ENCODE results near the gene TNFRSF8. TPM values are rescaled to one million over a fixed set of nuclear protein-coding genes. Genes with fewer than 3 reads are reported as not detected.

Gene TNFRSF8
- total RNA-seq, 1 experiment from 2014 or later, result 0.13 TPM

- H3K27ac ChIP-seq (ENCODE audit: low read length), result no peak overlapping the region
- DNase-seq (ENCODE audit: low read depth, low spot score) (no peak), ATAC-seq (no peak)
- H3K36me3 ChIP-seq (ENCODE audit: control insufficient read depth, insufficient read depth, low read length), result peaks cover 2% of the 10 kb centered on the region; the same call in 1 of the 2 replicates
- no peaks in the 10 kb centered on the region for H3K4me1 ChIP-seq (ENCODE audit: control insufficient read depth, insufficient read depth, low read length)
- intact Hi-C loops (cut with micrococcal nuclease; ENCODE audit: unreplicated experiment) (no loop called here), in situ Hi-C loops (cut with HindIII; ENCODE audit: low pct_unique_long_range_greater_than_20kb, low sequenced_read_pairs) (no loop called here)
- no peaks in the 10 kb centered on the region for H3K9me3 ChIP-seq (ENCODE audit: control insufficient read depth, insufficient read depth, low read depth, low read length)
- BruUV-seq (replicated peaks), result no TSS peak
- ChIA-PET POLR2A (no interaction called here), CTCF (no interaction called here)
- TF ChIP-seq REST (IDR thresholded peaks at IDR 0.05; ENCODE audit: insufficient read depth in 1 of 2, low read depth in 2 of 2, low read length in 1 of 2) (no peak), SIN3A (IDR thresholded peaks at IDR 0.05; ENCODE audit: borderline replicate concordance, insufficient read depth, low read depth, low read length) (no peak), POLR2AphosphoS5 (IDR thresholded peaks at IDR 0.05; ENCODE audit: low read depth, low read length) (no peak), CTCF (IDR thresholded peaks at IDR 0.05) (no peak), TCF7L2 (IDR thresholded peaks at IDR 0.05; ENCODE audit: low read depth, low read length) (no peak)
- H3K4me3 ChIP-seq (ENCODE audit: low read depth in 2 of 2, low read length in 2 of 2), result no peak overlapping the region
- no peaks in the 10 kb centered on the region for H3K27me3 ChIP-seq (ENCODE audit: control insufficient read depth, insufficient read depth, low read length)
Measured at GRCh38 chr1:12083766-12084165, 20.7 kb downstream of the TNFRSF8 start.

DNA sequence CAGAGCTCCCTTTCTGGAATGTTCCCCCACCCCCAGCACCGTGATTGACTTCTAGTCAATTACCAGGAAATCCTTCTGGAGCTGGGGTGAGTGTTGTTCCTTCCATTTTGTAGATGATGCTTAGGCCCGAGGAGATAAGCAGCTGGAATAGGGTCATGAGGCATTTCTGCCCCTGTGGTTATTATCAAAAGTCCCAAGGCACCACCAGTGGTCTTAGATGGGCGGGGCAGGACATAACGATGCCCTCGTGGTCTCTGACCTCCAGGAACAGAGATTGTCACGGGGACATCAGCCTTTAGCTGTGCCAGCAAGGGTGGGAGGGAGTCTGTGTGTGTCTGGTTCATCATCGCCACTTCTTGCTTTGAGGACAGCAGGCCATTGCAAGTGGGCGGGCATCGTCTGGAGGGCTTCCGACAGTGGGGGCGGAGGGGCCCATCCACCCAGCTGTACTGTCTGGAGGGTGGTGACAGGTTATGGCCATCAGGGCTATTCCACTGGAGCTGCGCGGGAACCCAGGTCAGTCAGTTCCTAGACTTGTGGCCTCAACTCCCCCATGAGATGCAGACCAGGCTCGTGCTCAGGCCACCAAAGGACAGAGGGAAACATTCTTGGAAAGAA, 22.6 kb downstream of the TNFRSF8 start:
- Histone ChIP-seq H3K27ac (ENCODE audit: low read length) (no peak overlapping the region), H3K4me1 (ENCODE audit: control insufficient read depth, insufficient read depth, low read length) (no peaks in the 10 kb centered on the region), H3K36me3 (ENCODE audit: control insufficient read depth, insufficient read depth, low read length) (peaks cover 2% of the 10 kb centered on the region; the same call in 1 of the 2 replicates), H3K4me3 (ENCODE audit: low read depth in 2 of 2, low read length in 2 of 2) (no peak overlapping the region), H3K27me3 (ENCODE audit: control insufficient read depth, insufficient read depth, low read length) (no peaks in the 10 kb centered on the region), H3K9me3 (ENCODE audit: control insufficient read depth, insufficient read depth, low read depth, low read length) (no peaks in the 10 kb centered on the region)
- ATAC-seq, result no peak
- intact Hi-C loops (cut with micrococcal nuclease; ENCODE audit: unreplicated experiment) (no loop called here), in situ Hi-C loops (cut with HindIII; ENCODE audit: low pct_unique_long_range_greater_than_20kb, low sequenced_read_pairs) (no loop called here)
- BruUV-seq (replicated peaks), result no TSS peak
- ChIA-PET CTCF (no interaction called here), POLR2A (no interaction called here)
- DNase-seq (ENCODE audit: low read depth, low spot score), result no peak
- no peak for TF ChIP-seq TCF7L2 (IDR thresholded peaks at IDR 0.05; ENCODE audit: low read depth, low read length)
- TF ChIP-seq CTCF (IDR thresholded peaks at IDR 0.05), result no peak
- TF ChIP-seq REST (IDR thresholded peaks at IDR 0.05; ENCODE audit: insufficient read depth in 1 of 2, low read depth in 2 of 2, low read length in 1 of 2), result no peak
- no peak for TF ChIP-seq SIN3A (IDR thresholded peaks at IDR 0.05; ENCODE audit: borderline replicate concordance, insufficient read depth, low read depth, low read length)
- no peak for TF ChIP-seq POLR2AphosphoS5 (IDR thresholded peaks at IDR 0.05; ENCODE audit: low read depth, low read length)

Data from Panc1 (cell line).